ENCODE data around the gene MBLAC1. TPM values are rescaled to one million over a fixed set of nuclear protein-coding genes. Genes with fewer than 3 reads are reported as not detected.

Gene MBLAC1
- total and polyA plus RNA-seq, 9 of the 15 experiments (the other 6 are each of a cell fraction or from before 2014, with no cell fraction given) = 0.03 to 3.1 (median 0.52) TPM

DNA sequence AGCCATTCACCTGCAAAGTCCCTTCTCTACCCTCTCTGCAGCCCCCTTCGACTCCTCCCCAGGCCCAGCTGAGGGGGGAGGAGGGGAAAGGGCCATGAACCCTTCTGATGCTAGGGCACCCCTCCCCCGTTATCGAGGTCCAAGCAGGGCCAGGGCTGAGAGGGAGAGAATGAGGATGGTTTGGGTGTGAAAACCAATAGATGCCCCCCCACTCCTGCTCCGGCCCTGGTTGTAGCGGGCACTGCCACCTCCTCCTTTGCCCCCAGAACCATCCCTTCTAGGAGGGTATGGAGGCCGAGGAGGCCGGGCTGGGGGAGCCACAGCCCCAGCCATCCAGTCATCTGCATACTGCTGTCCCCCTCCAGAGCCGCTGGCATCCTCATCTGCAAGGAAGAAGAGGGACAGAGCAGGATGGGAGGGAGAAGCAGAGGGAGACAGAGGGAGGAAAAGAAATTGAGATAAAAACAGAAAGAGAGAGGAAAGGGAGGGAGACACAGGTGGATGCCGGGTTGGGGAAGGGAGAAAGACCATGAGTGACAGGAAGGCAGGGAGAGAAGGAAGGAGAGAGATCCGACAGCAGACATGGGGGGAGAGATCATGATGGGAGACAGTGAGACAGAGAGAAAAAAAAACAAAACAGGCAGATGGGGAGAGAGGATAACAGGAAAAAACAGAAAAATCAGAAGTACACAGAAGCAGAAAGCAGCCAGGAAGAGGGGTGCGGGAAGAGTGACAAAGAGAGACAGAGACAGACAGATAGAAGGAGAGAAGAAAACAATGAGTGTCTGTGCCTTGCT is 43.5 kb downstream of the MBLAC1 start:
- POLR2A ChIA-PET = no interaction called here
- intact Hi-C loops (cut with micrococcal nuclease) (no loop called here), in situ Hi-C loops (cut with MboI) (no loop called here)
- no peak overlapping the region for H3K4me3 ChIP-seq
- H3K27ac ChIP-seq (ENCODE audit: extremely low read depth, low read depth, low read length) = no peak overlapping the region
- peak overlapping the region in 1 of 2 experiments; percentile 66; a peak in 1 of 4 replicates for H3K9ac ChIP-seq (ENCODE audit: insufficient read depth in 1 of 2, low read depth in 2 of 2, low read length in 2 of 2)
- H3K79me2 ChIP-seq (ENCODE audit: control insufficient read depth, insufficient read depth, low read length) = no peaks in the 10 kb centered on the region
- H3K9me1 ChIP-seq (ENCODE audit: control insufficient read depth, insufficient read depth, low read length) = no peaks in the 10 kb centered on the region
- DNase-seq (ENCODE audit: extremely low read depth in 1 of 4, low spot score in 3 of 4) (peak in 2 of 4 experiments; percentile 13 to 19), FAIRE-seq (peak; percentile 6), ATAC-seq (no peak)
- no TSS peak for BruUV-seq (replicated peaks)
- CTCF ChIA-PET (ENCODE audit: low intra/inter-chr PET ratio) = no interaction called here
- no peaks in the 10 kb centered on the region for H3K27me3 ChIP-seq (ENCODE audit: control insufficient read depth in 2 of 2, insufficient read depth in 2 of 2, low read length in 2 of 2)
- H3K4me2 ChIP-seq (ENCODE audit: insufficient read depth, low read length) = no peak overlapping the region; the same call in 1 of the 2 replicates
- no peaks in the 10 kb centered on the region for H3K9me3 ChIP-seq (replicated peaks; ENCODE audit: control insufficient read depth, insufficient read depth, low read depth, low read length)
- no peaks in the 10 kb centered on the region for H4K20me1 ChIP-seq (replicated peaks; ENCODE audit: control insufficient read depth, insufficient read depth, low read length)
- 35% methylated on average over 11 of the region's 11 CpGs for WGBS (ENCODE audit: insufficient coverage, low coverage, missing lambda C conversion rate)
- H2AFZ ChIP-seq (ENCODE audit: low read depth, low read length) = no peak overlapping the region
- H3K36me3 ChIP-seq (ENCODE audit: control insufficient read depth, insufficient read depth, low read length) = no peaks in the 10 kb centered on the region
- peaks cover 39 to 63% of the 10 kb centered on the region in 2 experiments for H3K4me1 ChIP-seq (replicated peaks in 1 of 2; ENCODE audit: control insufficient read depth in 2 of 2, insufficient read depth in 2 of 2, low read length in 2 of 2)
- TF ChIP-seq, protein P1, sequence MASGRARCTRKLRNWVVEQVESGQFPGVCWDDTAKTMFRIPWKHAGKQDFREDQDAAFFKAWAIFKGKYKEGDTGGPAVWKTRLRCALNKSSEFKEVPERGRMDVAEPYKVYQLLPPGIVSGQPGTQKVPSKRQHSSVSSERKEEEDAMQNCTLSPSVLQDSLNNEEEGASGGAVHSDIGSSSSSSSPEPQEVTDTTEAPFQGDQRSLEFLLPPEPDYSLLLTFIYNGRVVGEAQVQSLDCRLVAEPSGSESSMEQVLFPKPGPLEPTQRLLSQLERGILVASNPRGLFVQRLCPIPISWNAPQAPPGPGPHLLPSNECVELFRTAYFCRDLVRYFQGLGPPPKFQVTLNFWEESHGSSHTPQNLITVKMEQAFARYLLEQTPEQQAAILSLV (tag; IDR thresholded peaks at IDR 0.05) = no peak
- TF ChIP-seq XRCC3 (IDR thresholded peaks at IDR 0.05) (no peak), MTA1 (IDR thresholded peaks at IDR 0.05; ENCODE audit: borderline replicate concordance) (peak; percentile 47; the same call in 1 of the 2 replicates), DNMT1 (IDR thresholded peaks at IDR 0.05) (0 out of 2 replicates have a peak, but pooled peaks have one; percentile 44), PHB2 (IDR thresholded peaks at IDR 0.05; ENCODE audit: low read depth) (peak; percentile 67; the same call in 1 of the 2 replicates), TAL1 (IDR thresholded peaks at IDR 0.05) (peak; percentile 40; the same call in 1 of the 2 replicates), SMARCA4 (IDR thresholded peaks at IDR 0.05) (peak; percentile 48; the same call in 1 of the 2 replicates), HDAC1 (IDR thresholded peaks at IDR 0.05) (peak in 1 of 2 experiments; percentile 69; a peak in 2 of 4 replicates), ZNF740 (CRISPR knock-in tag; IDR thresholded peaks at IDR 0.05) (peak; percentile 60; the same call in 1 of the 2 replicates), ZNF740 (tag; IDR thresholded peaks at IDR 0.05) (no peak), ZNF696 (CRISPR knock-in tag; conservative IDR thresholded peaks at IDR 0.05) (no peak), CBFA2T3 (IDR thresholded peaks at IDR 0.05) (peak; percentile 70), CBFA2T2 (conservative IDR thresholded peaks at IDR 0.05) (0 out of 2 replicates have a peak, but pooled peaks have one; percentile 8), SP2 (IDR thresholded peaks at IDR 0.05; ENCODE audit: extremely low read depth, low read depth, low read length, poor library complexity, severe bottlenecking) (no peak), ARNT (IDR thresholded peaks at IDR 0.05) (peak in 1 of 2 experiments; percentile 25; a peak in 1 of 4 replicates), MCM2 (IDR thresholded peaks at IDR 0.05; ENCODE audit: low read depth) (no peak), BCOR (IDR thresholded peaks at IDR 0.05) (peak; percentile 41; the same call in 1 of the 2 replicates), ARID1B (IDR thresholded peaks at IDR 0.05) (peak; percentile 62)
- TF ChIP-seq, protein P2, sequence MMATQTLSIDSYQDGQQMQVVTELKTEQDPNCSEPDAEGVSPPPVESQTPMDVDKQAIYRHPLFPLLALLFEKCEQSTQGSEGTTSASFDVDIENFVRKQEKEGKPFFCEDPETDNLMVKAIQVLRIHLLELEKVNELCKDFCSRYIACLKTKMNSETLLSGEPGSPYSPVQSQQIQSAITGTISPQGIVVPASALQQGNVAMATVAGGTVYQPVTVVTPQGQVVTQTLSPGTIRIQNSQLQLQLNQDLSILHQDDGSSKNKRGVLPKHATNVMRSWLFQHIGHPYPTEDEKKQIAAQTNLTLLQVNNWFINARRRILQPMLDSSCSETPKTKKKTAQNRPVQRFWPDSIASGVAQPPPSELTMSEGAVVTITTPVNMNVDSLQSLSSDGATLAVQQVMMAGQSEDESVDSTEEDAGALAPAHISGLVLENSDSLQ (IDR thresholded peaks at IDR 0.05) = peak; percentile 91
- TF ChIP-seq, protein P3, sequence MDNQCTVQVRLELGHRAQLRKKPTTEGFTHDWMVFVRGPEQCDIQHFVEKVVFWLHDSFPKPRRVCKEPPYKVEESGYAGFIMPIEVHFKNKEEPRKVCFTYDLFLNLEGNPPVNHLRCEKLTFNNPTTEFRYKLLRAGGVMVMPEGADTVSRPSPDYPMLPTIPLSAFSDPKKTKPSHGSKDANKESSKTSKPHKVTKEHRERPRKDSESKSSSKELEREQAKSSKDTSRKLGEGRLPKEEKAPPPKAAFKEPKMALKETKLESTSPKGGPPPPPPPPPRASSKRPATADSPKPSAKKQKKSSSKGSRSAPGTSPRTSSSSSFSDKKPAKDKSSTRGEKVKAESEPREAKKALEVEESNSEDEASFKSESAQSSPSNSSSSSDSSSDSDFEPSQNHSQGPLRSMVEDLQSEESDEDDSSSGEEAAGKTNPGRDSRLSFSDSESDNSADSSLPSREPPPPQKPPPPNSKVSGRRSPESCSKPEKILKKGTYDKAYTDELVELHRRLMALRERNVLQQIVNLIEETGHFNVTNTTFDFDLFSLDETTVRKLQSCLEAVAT (IDR thresholded peaks at IDR 0.05) = peak; percentile 36 to 59; a peak in 1 of 4 replicates
